ENCODE measurements around the gene LHX2.
A peak's percentile ranks its signal among the peaks of the same experiment; 100 is the strongest.
"Not testable (repeated sequence)": the region's sequence is repeated elsewhere in the genome, so short reads cannot be mapped to it uniquely, and the experiment has no call there.

LHX2 gene

DNA sequence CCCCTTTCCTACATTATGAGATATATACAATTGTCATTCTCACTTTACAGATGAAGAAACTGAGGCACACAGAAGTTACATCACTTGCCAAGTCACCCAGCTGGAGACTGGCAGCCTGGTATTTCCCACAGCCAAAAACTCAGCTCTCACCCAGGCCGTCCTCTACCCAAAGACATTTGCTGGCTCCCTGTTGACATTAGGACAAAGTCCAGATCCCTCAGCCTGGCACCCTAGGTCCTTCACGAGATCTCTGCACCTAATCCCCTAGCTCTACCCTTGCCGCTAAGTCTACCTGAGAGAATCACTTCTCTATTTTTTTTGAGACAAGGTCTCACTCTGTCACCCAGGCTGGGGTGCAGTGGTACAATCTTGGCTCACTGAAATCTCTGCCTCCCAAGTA is 26.8 kb upstream of the LHX2 start:
- Mint-ChIP-seq H3K27ac (ENCODE audit: low read depth) (no peak overlapping the region), H3K27me3 (peaks cover 79% of the 10 kb centered on the region), H3K4me1 (no peaks in the 10 kb centered on the region), H3K4me3 (no peak overlapping the region), H3K36me3 (ENCODE audit: insufficient read depth) (no peaks in the 10 kb centered on the region), H3K9me3 (no peaks in the 10 kb centered on the region)
- DNase-seq (ENCODE audit: low spot score in 2 of 2) (no peak), ATAC-seq (replicated peaks; ENCODE audit: extremely low read depth, poor library complexity, severe bottlenecking) (no peak)

DNA sequence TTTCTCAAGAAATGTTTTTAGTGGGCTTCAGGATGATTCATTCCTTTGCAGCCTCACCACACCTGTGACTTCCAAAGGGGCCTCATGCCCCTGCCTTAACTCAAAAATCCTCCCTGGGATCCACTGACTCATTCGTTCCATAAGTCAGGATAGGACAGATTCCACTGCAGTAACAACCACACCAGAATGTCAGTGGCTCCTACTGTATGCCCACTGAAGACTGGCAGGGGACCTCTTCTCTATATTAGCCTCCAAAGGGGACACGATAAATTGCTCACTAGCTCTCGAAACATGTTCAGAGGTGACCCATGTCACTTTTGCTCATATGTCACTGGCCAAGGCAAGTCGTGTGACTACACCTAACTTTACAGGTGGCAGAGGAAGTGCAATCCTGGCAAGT is 25.7 kb upstream of the LHX2 start:
- no peak overlapping the region for H3K4me3 Mint-ChIP-seq
- H3K27me3 Mint-ChIP-seq: peaks cover 79% of the 10 kb centered on the region
- H3K4me1 Mint-ChIP-seq: no peaks in the 10 kb centered on the region
- H3K36me3 Mint-ChIP-seq (ENCODE audit: insufficient read depth): no peaks in the 10 kb centered on the region
- no peaks in the 10 kb centered on the region for H3K9me3 Mint-ChIP-seq
- DNase-seq (ENCODE audit: low spot score in 2 of 2) (no peak), ATAC-seq (replicated peaks; ENCODE audit: extremely low read depth, poor library complexity, severe bottlenecking) (no peak)
- no peak overlapping the region for H3K27ac Mint-ChIP-seq (ENCODE audit: low read depth)

DNA sequence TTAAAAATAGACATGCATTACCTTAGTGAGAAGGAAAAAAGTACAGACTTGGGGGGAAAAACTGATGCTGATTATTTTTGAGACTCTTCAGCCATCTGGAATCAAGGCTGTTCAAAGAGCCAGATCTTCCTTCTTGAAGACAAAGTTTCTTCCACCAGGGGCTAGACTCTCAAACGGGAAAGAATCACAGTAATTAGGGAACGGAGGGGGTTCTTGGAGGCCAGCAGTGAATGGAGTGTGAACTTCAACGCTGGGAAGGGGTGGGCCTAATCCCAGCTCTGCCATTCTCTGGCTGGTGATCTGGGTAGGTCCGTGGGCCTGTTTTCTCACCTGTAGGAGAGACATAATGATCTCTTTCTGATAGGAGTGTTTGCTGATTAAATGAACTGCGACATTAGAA is 21.1 kb upstream of the LHX2 start:
- H3K36me3 Mint-ChIP-seq (ENCODE audit: insufficient read depth): no peaks in the 10 kb centered on the region
- no peaks in the 10 kb centered on the region for H3K9me3 Mint-ChIP-seq
- ATAC-seq (replicated peaks; ENCODE audit: extremely low read depth, poor library complexity, severe bottlenecking): no peak
- DNase-seq (ENCODE audit: low spot score in 2 of 2): no peak
- H3K4me1 Mint-ChIP-seq: peaks cover 6% of the 10 kb centered on the region
- no peak overlapping the region for H3K4me3 Mint-ChIP-seq
- H3K27me3 Mint-ChIP-seq: peaks cover 74% of the 10 kb centered on the region
- no peak overlapping the region for H3K27ac Mint-ChIP-seq (ENCODE audit: low read depth)

GRCh38 chr9:123992679-123993078 is 18.9 kb upstream of the LHX2 start:
- Mint-ChIP-seq H3K4me1 (peaks cover 13% of the 10 kb centered on the region), H3K27me3 (peaks cover 74% of the 10 kb centered on the region)
- not testable (repeated sequence) for H3K4me3 Mint-ChIP-seq; DNase-seq (ENCODE audit: low spot score in 2 of 2); H3K27ac Mint-ChIP-seq (ENCODE audit: low read depth); H3K9me3 Mint-ChIP-seq; ATAC-seq (replicated peaks; ENCODE audit: extremely low read depth, poor library complexity, severe bottlenecking); H3K36me3 Mint-ChIP-seq (ENCODE audit: insufficient read depth)

DNA sequence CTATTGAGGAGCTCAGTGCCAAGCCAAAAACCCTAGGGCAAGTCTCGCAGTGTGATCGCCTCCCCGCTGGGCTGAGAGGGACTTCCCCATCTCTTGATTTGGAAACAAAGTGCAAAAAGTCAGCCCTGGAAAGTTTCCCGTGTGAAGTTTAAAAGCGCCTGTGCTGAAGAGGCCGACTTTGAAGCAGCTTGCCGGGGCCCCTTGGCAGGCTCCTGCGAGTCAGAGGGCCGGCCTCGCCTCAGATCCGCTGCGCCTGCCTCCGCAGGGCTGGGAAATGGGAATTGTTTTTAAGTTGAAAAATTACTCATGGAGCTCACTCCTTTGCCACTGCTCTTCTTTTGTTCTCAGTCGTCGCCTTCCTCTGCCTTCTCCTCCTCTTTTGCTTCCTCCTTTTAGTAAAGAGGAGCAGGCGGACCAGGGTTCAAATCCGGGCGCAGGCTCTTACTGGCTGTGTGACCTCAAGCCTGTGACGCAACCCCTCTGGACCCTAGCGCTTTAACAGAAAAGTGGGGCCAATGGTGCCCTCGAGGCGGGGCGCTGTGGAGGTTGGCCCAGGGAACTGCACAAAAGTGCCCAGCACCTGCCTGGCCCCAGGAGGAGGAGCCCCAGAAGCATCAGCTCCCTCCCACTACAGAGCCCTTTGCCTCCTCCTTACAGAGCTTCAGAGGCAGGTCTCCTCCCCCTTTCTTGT is 14.7 kb upstream of the LHX2 start:
- H3K4me3 Mint-ChIP-seq: no peak overlapping the region
- H3K27ac Mint-ChIP-seq (ENCODE audit: low read depth): no peak overlapping the region
- H3K36me3 Mint-ChIP-seq (ENCODE audit: insufficient read depth): peaks cover 1% of the 10 kb centered on the region
- no peaks in the 10 kb centered on the region for H3K9me3 Mint-ChIP-seq
- H3K27me3 Mint-ChIP-seq: peaks cover 85% of the 10 kb centered on the region
- H3K4me1 Mint-ChIP-seq: peaks cover 35% of the 10 kb centered on the region
- ATAC-seq (replicated peaks; ENCODE audit: extremely low read depth, poor library complexity, severe bottlenecking) (peak; percentile 28), DNase-seq (ENCODE audit: low spot score in 2 of 2) (no peak)

DNA sequence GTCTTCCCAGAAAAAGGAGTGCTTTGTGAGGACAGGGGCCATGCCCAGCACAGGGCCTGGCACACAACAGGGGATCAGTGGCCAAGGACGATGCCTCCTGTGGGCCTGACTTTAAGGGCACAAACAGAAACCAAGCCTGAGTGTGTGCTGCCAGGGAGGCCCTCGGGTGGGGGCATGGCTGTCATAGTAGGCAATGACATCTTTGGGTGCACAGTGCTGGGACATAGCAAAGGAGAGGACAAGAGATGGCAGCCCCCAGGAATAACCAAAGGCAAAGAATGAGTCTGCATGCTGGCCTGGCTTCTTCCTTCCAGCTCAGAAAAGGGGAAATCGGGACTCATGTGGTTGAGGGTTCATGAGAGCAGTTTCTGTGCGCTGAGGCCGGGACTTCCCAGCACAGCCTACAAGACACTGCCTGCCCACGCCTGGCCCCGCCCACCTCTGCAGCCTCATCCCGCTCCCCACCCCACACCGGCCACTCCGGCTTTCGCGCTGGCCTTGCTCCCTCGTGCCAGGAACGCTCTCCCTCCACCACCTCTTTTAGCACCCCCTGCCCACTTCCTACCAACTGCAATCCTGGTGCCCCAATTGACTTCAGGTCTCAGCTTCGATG is 13.8 kb upstream of the LHX2 start:
- no peak overlapping the region for H3K27ac Mint-ChIP-seq (ENCODE audit: low read depth)
- peaks cover 94% of the 10 kb centered on the region for H3K27me3 Mint-ChIP-seq
- no peak for DNase-seq (ENCODE audit: low spot score in 2 of 2)

DNA sequence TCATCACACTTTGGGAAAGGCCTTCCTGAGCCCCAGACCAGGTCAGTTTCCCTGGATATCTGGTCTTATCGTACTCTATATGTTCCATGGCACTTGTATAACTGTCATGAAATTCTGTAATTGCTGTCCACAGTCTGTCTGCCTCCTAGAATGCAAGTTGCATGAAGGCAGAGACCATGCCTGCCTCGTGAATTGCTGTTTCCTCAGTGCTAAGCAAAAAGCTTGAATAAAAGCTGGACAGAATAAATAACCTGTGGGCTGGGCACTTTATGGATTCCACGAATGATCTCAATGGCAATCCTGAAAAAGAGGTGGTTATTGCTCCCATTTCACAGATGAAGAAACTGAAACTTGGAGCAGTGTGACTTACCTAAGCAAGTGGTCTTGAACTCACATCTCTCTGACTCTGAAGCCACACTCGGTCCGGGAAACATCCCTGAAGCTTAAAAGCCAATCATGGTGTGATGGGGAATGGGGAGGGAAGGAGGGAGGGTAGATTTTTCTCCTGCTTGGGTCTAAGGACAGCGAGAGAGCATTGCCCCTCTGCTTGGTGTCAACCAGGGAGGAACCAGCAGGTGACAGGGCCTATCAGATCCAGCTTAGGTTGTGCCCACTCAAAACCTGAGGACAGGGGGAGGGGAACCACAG is 13.2 kb upstream of the LHX2 start:
- DNase-seq (ENCODE audit: low spot score in 2 of 2) (no peak), ATAC-seq (replicated peaks; ENCODE audit: extremely low read depth, poor library complexity, severe bottlenecking) (no peak)
- peaks cover 98% of the 10 kb centered on the region for H3K27me3 Mint-ChIP-seq
- H3K36me3 Mint-ChIP-seq (ENCODE audit: insufficient read depth): peaks cover 1% of the 10 kb centered on the region
- H3K4me3 Mint-ChIP-seq: peak overlapping the region; percentile 89
- H3K9me3 Mint-ChIP-seq: no peaks in the 10 kb centered on the region
- no peak overlapping the region for H3K27ac Mint-ChIP-seq (ENCODE audit: low read depth)
- H3K4me1 Mint-ChIP-seq: peaks cover 35% of the 10 kb centered on the region

More for the DNA sequence above, 13.8 kb upstream of the LHX2 start:
- H3K4me1 Mint-ChIP-seq: peaks cover 35% of the 10 kb centered on the region
- H3K9me3 Mint-ChIP-seq: no peaks in the 10 kb centered on the region
- H3K4me3 Mint-ChIP-seq: peak overlapping the region; percentile 89
- ATAC-seq (replicated peaks; ENCODE audit: extremely low read depth, poor library complexity, severe bottlenecking): peak; percentile 19
- H3K36me3 Mint-ChIP-seq (ENCODE audit: insufficient read depth): peaks cover 1% of the 10 kb centered on the region

DNA sequence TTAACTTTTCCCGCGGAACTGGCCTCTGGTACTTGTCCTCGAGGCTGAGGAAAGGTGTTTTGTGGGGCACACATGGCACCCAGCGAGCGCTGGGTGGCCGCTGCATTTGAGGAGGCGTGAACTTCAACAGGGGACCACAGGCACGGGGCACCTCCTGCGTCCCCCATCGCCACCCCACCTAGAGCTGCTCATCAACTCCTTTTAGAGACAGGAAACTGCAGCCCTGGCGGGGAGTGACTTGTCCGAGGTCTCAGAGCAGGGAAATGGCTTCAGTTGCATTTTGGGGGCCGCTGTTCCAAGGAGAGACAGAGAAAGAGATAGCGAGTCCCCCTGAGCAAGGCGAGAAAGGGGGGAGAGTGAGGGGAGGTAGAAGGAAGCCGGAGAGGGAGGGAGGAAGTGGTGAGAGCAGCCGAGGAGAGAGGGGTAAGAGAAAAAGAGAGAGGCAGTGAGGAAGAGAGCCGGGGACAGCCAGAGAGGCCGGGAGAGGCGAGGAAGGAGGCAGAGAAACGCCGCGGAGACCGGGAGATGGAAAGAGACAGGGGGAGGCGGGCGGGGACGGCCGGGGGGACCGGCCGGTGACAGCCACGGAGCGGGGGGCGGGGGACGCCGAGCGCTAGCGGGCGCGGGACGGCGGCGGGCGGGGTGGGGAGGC is 12.5 kb upstream of the LHX2 start:
- Mint-ChIP-seq H3K27ac (ENCODE audit: low read depth) (no peak overlapping the region), H3K36me3 (ENCODE audit: insufficient read depth) (peaks cover 1% of the 10 kb centered on the region), H3K4me3 (peak overlapping the region; percentile 89), H3K4me1 (peaks cover 35% of the 10 kb centered on the region), H3K9me3 (no peaks in the 10 kb centered on the region), H3K27me3 (peaks cover 98% of the 10 kb centered on the region)
- ATAC-seq (replicated peaks; ENCODE audit: extremely low read depth, poor library complexity, severe bottlenecking) (no peak), DNase-seq (ENCODE audit: low spot score in 2 of 2) (no peak)

DNA sequence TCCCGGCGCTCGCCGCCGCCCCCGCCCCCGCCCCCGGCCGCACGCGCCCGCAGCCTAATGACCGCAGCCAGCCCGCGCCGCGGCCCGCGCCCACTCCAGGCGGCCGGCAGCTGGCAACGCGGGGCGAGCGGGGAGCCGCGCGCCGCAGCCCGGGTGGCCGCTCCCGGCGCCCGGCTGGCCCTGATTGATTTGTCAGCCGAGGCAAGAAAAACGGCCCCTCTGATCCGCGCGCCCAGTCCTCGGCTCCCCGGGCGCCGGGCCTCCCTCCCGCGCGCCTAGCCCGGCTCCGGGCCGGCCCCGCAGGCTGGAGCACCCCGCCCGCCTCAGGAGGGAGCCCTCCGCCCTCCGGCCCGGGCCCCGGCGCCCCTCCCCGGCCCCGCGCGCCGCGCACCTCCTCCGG is 11.9 kb upstream of the LHX2 start:
- DNase-seq (ENCODE audit: low spot score in 2 of 2) (no peak), ATAC-seq (replicated peaks; ENCODE audit: extremely low read depth, poor library complexity, severe bottlenecking) (no peak)
- no peak overlapping the region for H3K27ac Mint-ChIP-seq (ENCODE audit: low read depth)
- H3K36me3 Mint-ChIP-seq (ENCODE audit: insufficient read depth): peaks cover 1% of the 10 kb centered on the region
- H3K9me3 Mint-ChIP-seq: no peaks in the 10 kb centered on the region
- H3K4me1 Mint-ChIP-seq: peaks cover 33% of the 10 kb centered on the region
- H3K4me3 Mint-ChIP-seq: peak overlapping the region; percentile 89
- H3K27me3 Mint-ChIP-seq: peaks cover 98% of the 10 kb centered on the region

- peaks cover 1% of the 10 kb centered on the region for H3K36me3 Mint-ChIP-seq (ENCODE audit: insufficient read depth)
- peak overlapping the region; percentile 65 for H3K4me3 Mint-ChIP-seq
- H3K27me3 Mint-ChIP-seq: peaks cover 98% of the 10 kb centered on the region
- no peak overlapping the region for H3K27ac Mint-ChIP-seq (ENCODE audit: low read depth)
- peaks cover 29% of the 10 kb centered on the region for H3K4me1 Mint-ChIP-seq
- no peak for ATAC-seq (replicated peaks; ENCODE audit: extremely low read depth, poor library complexity, severe bottlenecking)
- no peak for DNase-seq (ENCODE audit: low spot score in 2 of 2)
- H3K9me3 Mint-ChIP-seq: no peaks in the 10 kb centered on the region
These were observed 11.3 kb upstream of the LHX2 start for GRCh38 chr9:124000161-124000783.

DNA sequence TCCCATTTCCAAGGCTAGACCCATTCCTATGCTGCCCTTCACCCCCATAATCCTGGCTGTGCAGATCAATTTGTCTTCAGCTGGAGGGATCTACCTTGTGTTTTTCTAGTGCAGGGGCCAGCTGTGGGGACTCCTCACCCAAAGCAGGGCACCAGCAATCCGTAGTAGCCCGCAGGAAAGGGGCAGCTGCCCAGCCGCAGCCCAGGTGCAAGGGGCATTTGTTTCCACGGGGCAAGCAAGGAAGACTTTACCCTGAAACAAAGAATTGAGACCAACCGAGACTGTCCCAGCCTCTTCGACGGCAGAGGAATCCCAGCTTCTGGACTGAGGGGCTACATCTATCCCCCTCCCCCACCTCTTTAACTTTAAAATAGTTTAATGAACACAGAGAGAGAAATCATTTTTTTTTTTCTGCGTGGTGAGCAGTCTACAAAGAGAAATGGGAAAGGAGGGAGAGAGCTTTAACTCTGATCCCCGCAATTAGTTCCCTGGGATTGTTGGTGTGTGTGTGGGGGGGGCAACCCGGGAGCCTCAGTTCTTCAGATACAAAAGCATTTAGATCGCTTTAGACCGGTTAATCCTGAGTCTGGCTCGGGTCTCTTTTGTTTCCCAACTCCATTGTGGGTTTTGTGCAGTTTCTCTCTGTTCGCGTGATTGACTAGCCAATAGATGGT is 10.6 kb upstream of the LHX2 start:
- Mint-ChIP-seq H3K36me3 (ENCODE audit: insufficient read depth) (peaks cover 1% of the 10 kb centered on the region), H3K27ac (ENCODE audit: low read depth) (no peak overlapping the region), H3K4me3 (peak overlapping the region; percentile 65), H3K27me3 (peaks cover 98% of the 10 kb centered on the region), H3K4me1 (peaks cover 29% of the 10 kb centered on the region), H3K9me3 (no peaks in the 10 kb centered on the region)
- no peak for DNase-seq (ENCODE audit: low spot score in 2 of 2)
- ATAC-seq (replicated peaks; ENCODE audit: extremely low read depth, poor library complexity, severe bottlenecking): no peak

GRCh38 chr9:124001458-124001799 is 10.1 kb upstream of the LHX2 start:
- Mint-ChIP-seq H3K27ac (ENCODE audit: low read depth) (no peak overlapping the region), H3K36me3 (ENCODE audit: insufficient read depth) (peaks cover 1% of the 10 kb centered on the region), H3K4me3 (no peak overlapping the region), H3K27me3 (peaks cover 98% of the 10 kb centered on the region), H3K4me1 (peaks cover 29% of the 10 kb centered on the region), H3K9me3 (no peaks in the 10 kb centered on the region)
- DNase-seq (ENCODE audit: low spot score in 2 of 2) (no peak), ATAC-seq (replicated peaks; ENCODE audit: extremely low read depth, poor library complexity, severe bottlenecking) (no peak)

Data from central memory CD8-positive, alpha-beta T cell (primary cell).